Type B pancreatic cell (in vitro differentiated cells): ENCODE data around the gene BAAT. TPM values are rescaled to one million over a fixed set of nuclear protein-coding genes. Genes with fewer than 3 reads are reported as not detected.

Source experiments
- DNase-seq: peaks from one replicate; pipeline ENCODE4 v3.0.0; 2021; ENCODE audit warnings: mixed read lengths; ENCODE audit not compliant: unreplicated experiment; ENCODE audit errors: extremely low spot score
- H3K27ac Mint-ChIP-seq: 2 replicates; pipeline ENCODE4 v1.8.0; 2021; ENCODE audit warnings: mild to moderate bottlenecking, mixed read lengths
- H3K27me3 Mint-ChIP-seq: 2 replicates; pipeline ENCODE4 v1.8.0; 2021; ENCODE audit warnings: mixed read lengths
- H3K36me3 Mint-ChIP-seq: 2 replicates; pipeline ENCODE4 v1.8.0; 2021; ENCODE audit warnings: mixed read lengths
- H3K4me1 Mint-ChIP-seq: one replicate; pipeline ENCODE4 v1.8.0; 2021; ENCODE audit warnings: mixed read lengths; ENCODE audit not compliant: unreplicated experiment
- H3K4me3 Mint-ChIP-seq: 2 replicates; pipeline ENCODE4 v1.8.0; 2021; ENCODE audit warnings: mild to moderate bottlenecking, mixed read lengths
- H3K9me3 Mint-ChIP-seq: 2 replicates; pipeline ENCODE4 v1.8.0; 2021; ENCODE audit warnings: mixed read lengths
- total RNA-seq: library from RNA; stranded (reverse); gene quantifications from 2 replicates; pipeline ENCODE4 v1.2.1, GENCODE V29; 2021; ENCODE audit warnings: low replicate concordance
- TF ChIP-seq, protein P1 (sequence below): fragments of 200-600 bp; sonication (generic); conservative IDR thresholded peaks from 2 replicates; pipeline ENCODE4 v1.5.0; 2021; ENCODE audit warnings: antibody characterized with exemption, mild to moderate bottlenecking

BAAT gene
- total RNA-seq, 1 donor from 2014 or later, result 0.53 TPM

DNA sequence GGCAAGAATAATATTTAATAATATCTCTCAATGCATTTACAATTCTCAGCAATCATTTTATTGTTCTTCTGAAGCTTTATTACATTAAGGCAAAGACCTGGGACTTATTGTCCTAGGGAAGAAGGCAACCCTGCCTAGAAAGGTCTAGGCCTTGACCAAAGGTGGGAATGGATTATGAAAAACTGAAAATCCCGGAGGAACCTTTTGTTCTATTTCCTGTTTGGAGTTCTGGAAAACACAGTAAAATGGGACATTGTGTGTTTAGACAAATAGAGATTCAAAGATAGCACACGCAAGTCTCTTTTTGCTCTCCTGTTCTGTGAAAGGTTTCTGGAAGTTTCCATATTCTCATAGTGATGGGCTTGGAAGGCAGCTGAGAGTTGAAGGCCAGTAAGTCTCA lies 31.1 kb downstream of the BAAT start:
- H3K27me3 Mint-ChIP-seq, result no peaks in the 10 kb centered on the region
- peaks cover 8% of the 10 kb centered on the region for H3K9me3 Mint-ChIP-seq
- H3K27ac Mint-ChIP-seq, result no peak overlapping the region
- TF ChIP-seq, protein P1, sequence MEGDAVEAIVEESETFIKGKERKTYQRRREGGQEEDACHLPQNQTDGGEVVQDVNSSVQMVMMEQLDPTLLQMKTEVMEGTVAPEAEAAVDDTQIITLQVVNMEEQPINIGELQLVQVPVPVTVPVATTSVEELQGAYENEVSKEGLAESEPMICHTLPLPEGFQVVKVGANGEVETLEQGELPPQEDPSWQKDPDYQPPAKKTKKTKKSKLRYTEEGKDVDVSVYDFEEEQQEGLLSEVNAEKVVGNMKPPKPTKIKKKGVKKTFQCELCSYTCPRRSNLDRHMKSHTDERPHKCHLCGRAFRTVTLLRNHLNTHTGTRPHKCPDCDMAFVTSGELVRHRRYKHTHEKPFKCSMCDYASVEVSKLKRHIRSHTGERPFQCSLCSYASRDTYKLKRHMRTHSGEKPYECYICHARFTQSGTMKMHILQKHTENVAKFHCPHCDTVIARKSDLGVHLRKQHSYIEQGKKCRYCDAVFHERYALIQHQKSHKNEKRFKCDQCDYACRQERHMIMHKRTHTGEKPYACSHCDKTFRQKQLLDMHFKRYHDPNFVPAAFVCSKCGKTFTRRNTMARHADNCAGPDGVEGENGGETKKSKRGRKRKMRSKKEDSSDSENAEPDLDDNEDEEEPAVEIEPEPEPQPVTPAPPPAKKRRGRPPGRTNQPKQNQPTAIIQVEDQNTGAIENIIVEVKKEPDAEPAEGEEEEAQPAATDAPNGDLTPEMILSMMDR, result no peak
- no peak overlapping the region for H3K4me3 Mint-ChIP-seq
- no peaks in the 10 kb centered on the region for H3K36me3 Mint-ChIP-seq
- DNase-seq, result no peak
- no peaks in the 10 kb centered on the region for H3K4me1 Mint-ChIP-seq

DNA sequence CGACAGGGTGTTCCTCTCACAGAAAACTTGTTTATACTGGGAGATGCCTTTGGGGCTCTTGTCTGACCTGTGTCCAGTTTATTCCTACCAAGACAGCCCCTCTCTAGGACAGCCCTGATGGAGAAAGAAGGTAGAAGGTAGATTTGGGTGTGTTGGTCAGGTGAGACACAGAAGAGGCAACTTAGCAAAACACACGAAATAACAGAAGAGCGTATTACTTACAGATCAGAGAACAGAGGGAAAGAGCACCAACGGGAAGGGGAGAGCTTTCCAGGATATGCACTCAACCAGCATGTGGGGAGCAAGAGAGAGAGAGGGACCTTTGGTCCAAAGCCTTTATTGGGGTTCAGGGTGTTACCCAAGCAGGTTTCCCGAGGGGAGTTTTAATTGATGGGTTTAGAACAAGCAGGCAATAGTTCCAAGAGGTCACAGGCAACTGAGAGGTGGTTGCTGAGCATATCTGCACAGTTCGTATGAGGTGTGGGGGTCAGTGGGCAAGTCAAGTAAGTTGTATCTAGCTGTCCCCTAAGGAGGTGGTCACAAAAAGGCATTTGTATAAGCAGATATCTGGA lies 31.8 kb downstream of the BAAT start:
- peaks cover 3% of the 10 kb centered on the region for H3K27me3 Mint-ChIP-seq
- peaks cover 9% of the 10 kb centered on the region for H3K9me3 Mint-ChIP-seq
- H3K36me3 Mint-ChIP-seq, result no peaks in the 10 kb centered on the region
- TF ChIP-seq, protein P1, result no peak
- H3K4me3 Mint-ChIP-seq, result no peak overlapping the region
- no peaks in the 10 kb centered on the region for H3K4me1 Mint-ChIP-seq
- DNase-seq, result no peak
- H3K27ac Mint-ChIP-seq, result no peak overlapping the region

DNA sequence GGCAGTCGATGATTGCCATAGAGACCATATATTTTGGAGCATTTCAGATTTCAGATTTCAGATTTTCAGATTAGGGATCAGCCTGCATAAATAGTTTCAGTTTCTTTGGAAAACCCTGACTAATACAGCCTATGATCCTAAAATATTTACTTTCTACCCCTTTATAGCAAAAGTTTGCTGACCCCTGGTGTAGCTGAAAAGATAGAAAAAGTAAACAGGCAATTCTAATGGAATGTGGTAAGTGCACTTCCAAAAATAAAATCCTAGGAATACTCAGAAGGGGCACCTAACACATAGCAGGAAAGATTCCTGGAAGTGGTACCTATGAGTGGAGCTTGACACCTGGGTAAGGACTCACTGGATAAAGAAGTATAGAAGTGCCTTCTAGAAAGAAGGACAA lies 34.5 kb downstream of the BAAT start:
- Mint-ChIP-seq H3K9me3 (peaks cover 9% of the 10 kb centered on the region), H3K27ac (no peak overlapping the region), H3K27me3 (peaks cover 3% of the 10 kb centered on the region), H3K36me3 (no peaks in the 10 kb centered on the region), H3K4me1 (no peaks in the 10 kb centered on the region), H3K4me3 (no peak overlapping the region)
- no peak for DNase-seq
- TF ChIP-seq, protein P1, result no peak

DNA sequence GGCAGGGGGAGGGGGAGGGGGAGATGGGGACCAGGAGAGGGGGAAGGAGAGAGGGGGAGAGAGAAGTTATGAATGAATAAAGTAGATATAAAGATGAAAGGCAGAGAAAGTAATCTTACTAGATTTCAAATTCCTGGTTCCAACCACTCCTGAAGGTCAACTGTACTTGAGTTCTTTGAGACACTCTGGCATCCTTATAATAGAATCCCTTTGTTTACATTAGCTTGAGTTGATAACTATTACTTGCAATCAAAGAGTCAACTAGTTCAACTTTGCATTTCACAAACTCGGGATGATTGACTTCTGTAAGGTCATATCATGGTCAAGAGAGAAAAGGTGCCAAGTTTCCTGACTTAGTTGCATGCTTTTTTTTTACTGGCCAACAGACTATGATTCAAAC lies 42.2 kb downstream of the BAAT start:
- TF ChIP-seq, protein P1, result no peak
- no peaks in the 10 kb centered on the region for H3K4me1 Mint-ChIP-seq
- H3K4me3 Mint-ChIP-seq, result no peak overlapping the region
- no peaks in the 10 kb centered on the region for H3K36me3 Mint-ChIP-seq
- no peak for DNase-seq
- no peaks in the 10 kb centered on the region for H3K9me3 Mint-ChIP-seq
- H3K27ac Mint-ChIP-seq, result no peak overlapping the region
- peaks cover 3% of the 10 kb centered on the region for H3K27me3 Mint-ChIP-seq

DNA sequence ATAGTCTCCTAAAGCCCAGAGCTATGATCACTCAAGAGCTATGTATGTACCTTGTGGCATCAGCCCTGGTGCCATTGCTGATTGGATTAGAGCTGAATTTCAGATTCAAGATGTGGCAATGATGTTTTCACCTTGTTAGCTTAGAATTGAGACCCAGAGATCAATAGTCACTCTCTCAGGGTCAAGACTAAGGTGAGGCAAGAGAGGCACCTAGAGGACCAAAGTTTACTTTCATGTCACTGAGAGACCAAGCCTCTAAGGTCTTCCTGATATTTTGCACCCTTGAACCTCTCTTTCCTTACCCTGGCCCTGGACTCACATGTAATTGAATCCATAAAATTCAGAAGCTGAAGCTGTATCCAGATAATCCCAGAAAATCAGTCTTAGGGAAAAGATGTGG lies 42.8 kb downstream of the BAAT start:
- Mint-ChIP-seq H3K27ac (no peak overlapping the region), H3K4me3 (no peak overlapping the region), H3K4me1 (no peaks in the 10 kb centered on the region), H3K9me3 (no peaks in the 10 kb centered on the region), H3K27me3 (peaks cover 3% of the 10 kb centered on the region), H3K36me3 (no peaks in the 10 kb centered on the region)
- TF ChIP-seq, protein P1, result no peak
- no peak for DNase-seq

DNA sequence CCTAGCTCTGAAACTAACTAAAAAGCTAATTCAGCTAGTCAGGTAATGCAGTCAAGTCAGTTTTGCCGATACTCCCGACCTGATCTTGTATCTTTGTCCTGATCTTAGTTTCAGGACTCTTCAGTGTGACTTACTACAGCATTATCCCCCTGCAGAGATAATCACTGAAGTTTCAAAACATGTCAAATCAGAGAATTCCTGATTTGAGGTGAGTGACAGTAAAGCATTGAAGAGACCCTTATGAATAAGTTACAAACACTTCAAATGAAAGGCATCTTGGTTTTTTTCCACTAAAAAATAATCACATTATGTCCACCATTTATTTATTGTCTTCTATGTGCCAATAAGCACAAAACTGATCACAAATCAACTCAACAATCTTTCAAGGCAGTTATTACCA lies 47.6 kb downstream of the BAAT start:
- no peak overlapping the region for H3K4me3 Mint-ChIP-seq
- no peaks in the 10 kb centered on the region for H3K9me3 Mint-ChIP-seq
- no peaks in the 10 kb centered on the region for H3K36me3 Mint-ChIP-seq
- H3K27me3 Mint-ChIP-seq, result peaks cover 3% of the 10 kb centered on the region
- no peak overlapping the region for H3K27ac Mint-ChIP-seq
- TF ChIP-seq, protein P1, result no peak
- DNase-seq, result no peak
- no peaks in the 10 kb centered on the region for H3K4me1 Mint-ChIP-seq
